Body of pancreas (tissue), 4 donors: ENCODE measurements around the gene YWHAQ.

ENCODE experiments used
- POLR2A ChIP-seq, 3 donors: fragments of 450-650 bp; IDR thresholded peaks; one replicate each; pipeline ENCODE4 v1.6.1; 2016; ENCODE audit warnings: antibody characterized with exemption in 3 of 3, mild to moderate bottlenecking in 2 of 3
- TF ChIP-seq, protein P1 (sequence below), 7 experiments: fragments of 450-650 bp in 4 of 7; fragments of 200-600 bp in 3 of 7; sonication (generic) in 3 of 7; IDR thresholded peaks; one replicate each; pipeline ENCODE4 v1.5.1; 2016 to 2019; ENCODE audit warnings: antibody characterized with exemption in 7 of 7

GRCh38 chr2:9538000-9538507 lies 92.7 kb downstream of the YWHAQ start:
- TF ChIP-seq, protein P1, sequence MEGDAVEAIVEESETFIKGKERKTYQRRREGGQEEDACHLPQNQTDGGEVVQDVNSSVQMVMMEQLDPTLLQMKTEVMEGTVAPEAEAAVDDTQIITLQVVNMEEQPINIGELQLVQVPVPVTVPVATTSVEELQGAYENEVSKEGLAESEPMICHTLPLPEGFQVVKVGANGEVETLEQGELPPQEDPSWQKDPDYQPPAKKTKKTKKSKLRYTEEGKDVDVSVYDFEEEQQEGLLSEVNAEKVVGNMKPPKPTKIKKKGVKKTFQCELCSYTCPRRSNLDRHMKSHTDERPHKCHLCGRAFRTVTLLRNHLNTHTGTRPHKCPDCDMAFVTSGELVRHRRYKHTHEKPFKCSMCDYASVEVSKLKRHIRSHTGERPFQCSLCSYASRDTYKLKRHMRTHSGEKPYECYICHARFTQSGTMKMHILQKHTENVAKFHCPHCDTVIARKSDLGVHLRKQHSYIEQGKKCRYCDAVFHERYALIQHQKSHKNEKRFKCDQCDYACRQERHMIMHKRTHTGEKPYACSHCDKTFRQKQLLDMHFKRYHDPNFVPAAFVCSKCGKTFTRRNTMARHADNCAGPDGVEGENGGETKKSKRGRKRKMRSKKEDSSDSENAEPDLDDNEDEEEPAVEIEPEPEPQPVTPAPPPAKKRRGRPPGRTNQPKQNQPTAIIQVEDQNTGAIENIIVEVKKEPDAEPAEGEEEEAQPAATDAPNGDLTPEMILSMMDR (IDR thresholded peaks at IDR 0.05), result no peak
- no peak for TF ChIP-seq POLR2A (IDR thresholded peaks at IDR 0.05)
